ENCODE results near the gene MT1B.

The MT1B gene

GRCh38 chr16:56645311-56645710 is 6.4 kb upstream of the MT1B start:
- Histone ChIP-seq H3K4me3 (ENCODE audit: low read length) (no peak overlapping the region), H3K4me1 (ENCODE audit: control insufficient read depth, low read length) (no peaks in the 10 kb centered on the region), H3K27ac (ENCODE audit: low read depth, low read length) (no peak overlapping the region), H3K9me3 (ENCODE audit: control insufficient read depth, insufficient read depth, low read length) (no peaks in the 10 kb centered on the region), H3K4me2 (ENCODE audit: low read length) (no peak overlapping the region), H3K79me2 (ENCODE audit: control insufficient read depth, low read length) (no peaks in the 10 kb centered on the region), H3K27me3 (ENCODE audit: control insufficient read depth, low read length) (peaks cover 91% of the 10 kb centered on the region), H4K20me1 (ENCODE audit: control insufficient read depth, insufficient read depth, low read depth, low read length) (no peaks in the 10 kb centered on the region), H3K9me2 (replicated peaks; ENCODE audit: control insufficient read depth, low read length) (no peaks in the 10 kb centered on the region), H3K36me3 (ENCODE audit: control insufficient read depth, low read length) (no peaks in the 10 kb centered on the region), H3F3A (ENCODE audit: control insufficient read depth, insufficient read depth) (no peaks in the 10 kb centered on the region)
- TF ChIP-seq CTCF (IDR thresholded peaks at IDR 0.05; ENCODE audit: low read depth, low read length, poor library complexity, severe bottlenecking): no peak

GRCh38 chr16:56645838-56646237 is 5.8 kb upstream of the MT1B start:
- TF ChIP-seq EZH2phosphoT487 (IDR thresholded peaks at IDR 0.05; ENCODE audit: borderline replicate concordance, low read length): no peak
- no peak for TF ChIP-seq CTCF (IDR thresholded peaks at IDR 0.05; ENCODE audit: low read depth, low read length, poor library complexity, severe bottlenecking)
- Histone ChIP-seq H3K9me3 (ENCODE audit: control insufficient read depth, insufficient read depth, low read length) (no peaks in the 10 kb centered on the region), H3K4me2 (ENCODE audit: low read length) (no peak overlapping the region), H3K79me2 (ENCODE audit: control insufficient read depth, low read length) (no peaks in the 10 kb centered on the region), H3K36me3 (ENCODE audit: control insufficient read depth, low read length) (no peaks in the 10 kb centered on the region), H3F3A (ENCODE audit: control insufficient read depth, insufficient read depth) (no peaks in the 10 kb centered on the region), H3K9me2 (replicated peaks; ENCODE audit: control insufficient read depth, low read length) (no peaks in the 10 kb centered on the region), H3K4me1 (ENCODE audit: control insufficient read depth, low read length) (no peaks in the 10 kb centered on the region), H4K20me1 (ENCODE audit: control insufficient read depth, insufficient read depth, low read depth, low read length) (no peaks in the 10 kb centered on the region), H3K27ac (ENCODE audit: low read depth, low read length) (no peak overlapping the region), H3K4me3 (ENCODE audit: low read length) (no peak overlapping the region), H3K27me3 (ENCODE audit: control insufficient read depth, low read length) (peaks cover 86% of the 10 kb centered on the region)

GRCh38 chr16:56647641-56648431 is 3.9 kb upstream of the MT1B start:
- no peak overlapping the region for H3K4me2 ChIP-seq (ENCODE audit: low read length)
- H3K4me1 ChIP-seq (ENCODE audit: control insufficient read depth, low read length): no peaks in the 10 kb centered on the region

More at GRCh38 chr16:56647641-56648431, 3.9 kb upstream of the MT1B start:
- Histone ChIP-seq H3K79me2 (ENCODE audit: control insufficient read depth, low read length) (no peaks in the 10 kb centered on the region), H3F3A (ENCODE audit: control insufficient read depth, insufficient read depth) (no peaks in the 10 kb centered on the region), H4K20me1 (ENCODE audit: control insufficient read depth, insufficient read depth, low read depth, low read length) (no peaks in the 10 kb centered on the region), H3K27ac (ENCODE audit: low read depth, low read length) (no peak overlapping the region), H3K9me3 (ENCODE audit: control insufficient read depth, insufficient read depth, low read length) (no peaks in the 10 kb centered on the region), H3K27me3 (ENCODE audit: control insufficient read depth, low read length) (peaks cover 73% of the 10 kb centered on the region), H3K9me2 (replicated peaks; ENCODE audit: control insufficient read depth, low read length) (no peaks in the 10 kb centered on the region), H3K36me3 (ENCODE audit: control insufficient read depth, low read length) (no peaks in the 10 kb centered on the region), H3K4me3 (ENCODE audit: low read length) (no peak overlapping the region)
- no peak for TF ChIP-seq CTCF (IDR thresholded peaks at IDR 0.05; ENCODE audit: low read depth, low read length, poor library complexity, severe bottlenecking)
- TF ChIP-seq EZH2phosphoT487 (IDR thresholded peaks at IDR 0.05; ENCODE audit: borderline replicate concordance, low read length): no peak
